ACC112 (cell line): ENCODE measurements around the gene SMYD5.

Source experiments
- H2AFZ ChIP-seq: fragments of 200-600 bp; sonication (generic); one replicate; pipeline ENCODE4 v1.6.0; 2017; ENCODE audit warnings: antibody characterized with exemption, low read length; ENCODE audit not compliant: unreplicated experiment
- H3K27ac ChIP-seq: fragments of 200-600 bp; sonication (generic); 2 replicates; pipeline ENCODE4 v1.5.1; 2014; ENCODE audit warnings: low read depth, mild to moderate bottlenecking, antibody characterized with exemption, low read length, moderate library complexity
- H3K27me3 ChIP-seq: fragments of 200-600 bp; sonication (generic); 2 replicates; pipeline ENCODE4 v1.6.1; 2014; ENCODE audit warnings: mild to moderate bottlenecking, antibody characterized with exemption, low read length, moderate library complexity, mixed read lengths; ENCODE audit not compliant: insufficient read depth
- H3K36me3 ChIP-seq: fragments of 200-600 bp; sonication (generic); 2 replicates; pipeline ENCODE4 v1.6.1; 2016; ENCODE audit warnings: mild to moderate bottlenecking, antibody characterized with exemption, low read length, moderate library complexity, mixed read lengths; ENCODE audit not compliant: insufficient read depth
- H3K4me1 ChIP-seq: fragments of 200-600 bp; sonication (generic); one replicate; pipeline ENCODE4 v1.6.1; 2016; ENCODE audit warnings: low read length, mixed read lengths; ENCODE audit not compliant: insufficient read depth, unreplicated experiment, control insufficient read depth
- H3K4me3 ChIP-seq: fragments of 200-600 bp; sonication (generic); 2 replicates; pipeline ENCODE4 v1.5.1; 2014; ENCODE audit warnings: mild to moderate bottlenecking, low read depth, low read length
- H3K79me2 ChIP-seq: fragments of 200-600 bp; sonication (generic); one replicate; pipeline ENCODE4 v1.6.0; 2016; ENCODE audit warnings: low read length; ENCODE audit not compliant: control insufficient read depth, unreplicated experiment, insufficient read depth

The SMYD5 gene

DNA sequence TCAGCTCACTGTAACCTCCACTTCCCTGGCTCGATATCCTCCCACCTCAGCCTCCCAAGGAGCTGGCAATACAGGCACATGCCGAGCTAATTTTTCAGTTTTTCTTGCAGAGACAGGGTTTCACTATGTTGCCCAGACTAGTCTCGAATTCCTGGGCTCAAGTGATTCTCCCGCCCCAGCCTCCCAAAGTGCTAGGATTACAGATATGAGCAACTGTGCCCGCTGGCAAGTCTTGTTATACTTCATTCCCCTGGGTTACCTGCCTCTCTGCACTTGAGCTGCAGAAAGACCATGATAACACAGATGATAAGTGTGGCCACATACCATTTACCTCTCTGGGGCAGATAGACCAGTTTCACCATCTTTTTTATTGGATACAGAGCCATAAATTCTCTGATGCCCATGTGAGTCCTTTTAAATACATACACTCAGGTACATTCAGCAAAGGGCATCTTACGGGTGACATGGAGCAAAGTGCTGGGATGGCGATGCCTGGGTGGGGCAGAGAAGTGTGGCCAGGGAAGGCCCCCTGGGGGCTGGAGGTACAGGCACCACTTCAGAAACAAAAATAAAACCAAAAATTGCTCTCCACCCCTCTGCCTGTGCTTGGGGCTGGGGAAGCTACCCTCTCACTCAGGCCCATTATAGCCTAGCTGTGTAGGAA, 40.4 kb downstream of the SMYD5 start:
- H3K36me3 ChIP-seq: peaks cover 16% of the 10 kb centered on the region
- H3K27ac ChIP-seq: no peak overlapping the region
- H3K4me3 ChIP-seq: no peak overlapping the region
- no peak overlapping the region for H2AFZ ChIP-seq
- no peaks in the 10 kb centered on the region for H3K4me1 ChIP-seq
- H3K79me2 ChIP-seq: no peaks in the 10 kb centered on the region
- H3K27me3 ChIP-seq: no peaks in the 10 kb centered on the region

DNA sequence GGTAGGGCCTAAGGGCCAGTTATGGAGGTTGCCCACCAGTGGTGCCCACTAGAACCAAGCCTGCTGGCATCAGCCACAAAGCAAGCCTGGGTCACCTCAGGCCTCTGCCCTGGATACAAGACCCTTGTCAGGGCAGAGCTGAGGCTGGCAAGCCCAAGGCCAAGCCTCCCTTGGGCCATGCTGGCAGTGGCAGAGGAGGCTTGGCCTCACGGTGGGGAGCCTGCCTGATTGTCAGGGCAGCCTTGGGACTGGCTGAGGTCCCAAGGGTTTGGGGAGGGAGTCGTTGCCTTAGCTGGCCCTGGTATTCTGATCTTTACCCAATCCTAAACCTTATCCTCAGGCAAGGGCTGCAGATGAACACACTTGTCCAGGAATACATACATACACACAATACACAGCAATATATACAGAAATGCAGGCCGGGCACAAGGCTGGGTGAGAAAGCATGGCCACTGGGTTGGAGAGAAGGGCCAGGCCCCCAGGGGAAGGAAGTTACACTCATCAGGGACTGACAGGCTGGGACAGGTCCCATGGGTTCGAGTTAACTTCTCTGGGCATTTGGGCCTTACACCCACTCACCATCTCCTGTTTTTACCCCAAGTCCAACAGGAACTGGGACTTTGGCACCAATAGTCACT, 41.1 kb downstream of the SMYD5 start:
- H3K27ac ChIP-seq: no peak overlapping the region
- no peaks in the 10 kb centered on the region for H3K4me1 ChIP-seq
- H2AFZ ChIP-seq: no peak overlapping the region
- H3K4me3 ChIP-seq: no peak overlapping the region
- H3K79me2 ChIP-seq: no peaks in the 10 kb centered on the region
- no peaks in the 10 kb centered on the region for H3K27me3 ChIP-seq
- H3K36me3 ChIP-seq: peaks cover 11% of the 10 kb centered on the region; the same call in 1 of the 2 replicates

DNA sequence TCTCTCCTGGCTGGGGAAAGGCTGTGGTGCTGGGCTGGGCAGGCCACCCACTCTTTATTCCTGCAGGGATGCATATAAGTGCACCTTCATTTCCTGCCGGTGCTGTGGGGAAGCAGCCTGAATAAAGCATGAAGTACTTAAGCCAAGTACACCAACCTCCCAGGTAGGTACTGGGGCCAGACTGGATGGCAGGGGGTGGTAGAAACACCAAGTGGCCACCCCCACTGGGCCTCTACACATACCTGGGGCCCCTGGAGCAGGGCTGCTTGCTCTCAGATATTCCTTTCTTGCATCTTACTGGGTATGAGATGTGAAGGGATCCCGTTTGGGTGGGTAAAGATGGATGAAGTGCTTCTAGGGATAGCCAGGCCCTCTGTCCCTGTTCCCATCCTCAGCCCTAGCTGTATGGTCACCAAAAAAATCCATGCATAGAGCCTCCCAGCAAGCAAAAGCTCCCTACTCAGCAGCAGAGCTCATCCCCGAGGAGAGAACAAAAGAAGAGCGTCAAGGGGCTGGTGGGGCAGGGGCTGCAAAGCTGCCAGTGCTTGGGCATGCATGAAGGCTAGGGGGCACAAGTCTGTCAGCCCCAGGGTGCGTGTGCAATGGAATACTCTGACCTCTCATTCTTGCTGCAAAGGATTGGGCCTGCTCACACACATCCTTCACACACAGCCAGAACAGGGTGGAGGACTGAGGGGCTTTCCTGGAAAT, 42.0 kb downstream of the SMYD5 start:
- H3K36me3 ChIP-seq: peaks cover 7% of the 10 kb centered on the region; the same call in 1 of the 2 replicates
- no peaks in the 10 kb centered on the region for H3K79me2 ChIP-seq
- H2AFZ ChIP-seq: no peak overlapping the region
- H3K4me3 ChIP-seq: no peak overlapping the region
- H3K27ac ChIP-seq: no peak overlapping the region
- H3K4me1 ChIP-seq: no peaks in the 10 kb centered on the region
- H3K27me3 ChIP-seq: no peaks in the 10 kb centered on the region

DNA sequence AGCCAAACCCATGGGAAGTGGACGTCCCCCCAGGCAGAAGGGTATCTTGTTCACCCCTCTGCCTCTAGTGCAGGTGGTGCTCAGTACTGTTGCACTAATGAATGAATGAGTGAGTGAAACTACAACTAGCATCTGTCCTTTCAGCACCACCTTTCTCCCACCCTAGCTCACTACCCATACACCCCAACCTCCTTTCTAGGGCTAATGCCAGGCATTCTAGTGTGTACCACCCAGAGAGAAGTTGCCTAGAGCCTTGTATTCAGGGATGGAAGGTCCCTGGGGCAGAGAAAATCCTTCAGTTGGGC, 42.5 kb downstream of the SMYD5 start:
- H3K4me1 ChIP-seq: no peaks in the 10 kb centered on the region
- no peak overlapping the region for H2AFZ ChIP-seq
- H3K27me3 ChIP-seq: no peaks in the 10 kb centered on the region
- peaks cover 7% of the 10 kb centered on the region; the same call in 1 of the 2 replicates for H3K36me3 ChIP-seq
- no peak overlapping the region for H3K4me3 ChIP-seq
- H3K27ac ChIP-seq: no peak overlapping the region
- H3K79me2 ChIP-seq: no peaks in the 10 kb centered on the region

DNA sequence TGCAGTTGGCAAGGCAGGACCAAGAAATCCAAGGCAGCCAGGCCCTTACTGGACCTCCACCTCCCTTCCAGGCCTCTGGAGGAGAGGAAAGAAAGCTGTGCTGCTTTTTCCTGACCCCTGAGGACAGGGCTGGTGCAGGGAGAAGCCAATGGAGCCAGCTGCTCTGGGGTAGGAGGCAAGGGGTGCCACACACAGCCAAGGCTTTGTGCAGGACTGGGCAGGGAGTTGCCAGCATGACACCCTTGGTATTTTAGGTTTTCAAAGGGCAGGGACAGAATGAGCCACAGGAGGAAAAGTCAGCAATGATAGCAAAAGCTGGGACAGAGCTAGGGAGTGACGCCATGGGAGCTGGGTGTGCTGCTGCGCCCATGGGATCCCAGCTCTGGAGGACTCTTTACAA, 43.0 kb downstream of the SMYD5 start:
- Histone ChIP-seq H3K4me1 (no peaks in the 10 kb centered on the region), H3K4me3 (no peak overlapping the region), H3K27me3 (no peaks in the 10 kb centered on the region), H2AFZ (no peak overlapping the region), H3K27ac (no peak overlapping the region), H3K79me2 (no peaks in the 10 kb centered on the region), H3K36me3 (peaks cover 7% of the 10 kb centered on the region; the same call in 1 of the 2 replicates)

DNA sequence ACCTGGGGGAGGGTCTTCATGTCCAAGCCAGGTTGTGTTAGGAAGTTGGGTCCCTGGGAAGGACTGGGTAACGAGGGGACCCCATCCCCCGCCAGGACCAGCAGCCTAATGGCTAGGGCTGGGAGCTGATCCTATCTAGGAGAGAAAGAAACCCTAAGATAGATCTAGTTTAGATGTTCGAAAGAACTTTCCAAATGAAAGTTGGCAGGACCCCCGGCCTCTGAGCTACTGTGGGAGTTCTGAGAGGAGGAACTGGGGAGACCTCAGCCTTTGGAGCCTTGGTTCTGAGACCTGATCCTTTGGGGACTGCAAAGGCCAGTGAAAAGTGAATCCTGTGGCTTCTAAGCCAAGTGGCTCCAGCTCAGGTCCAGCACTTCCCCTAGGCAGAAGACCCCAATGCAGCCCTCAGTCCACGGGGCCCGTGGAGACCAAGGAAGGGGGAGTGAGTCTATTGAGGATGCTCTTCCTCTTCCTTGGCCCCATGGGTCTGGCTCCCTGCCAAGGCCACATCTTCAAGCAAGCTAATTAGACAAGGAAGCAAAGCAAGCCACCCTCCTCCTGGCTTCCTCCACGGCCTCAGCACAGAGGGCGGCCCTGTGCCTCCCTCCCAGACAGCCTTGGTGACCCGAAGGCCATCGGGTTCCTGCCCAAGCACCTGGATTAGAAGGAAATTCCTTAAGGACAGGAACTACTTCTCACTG, 43.5 kb downstream of the SMYD5 start:
- peaks cover 7% of the 10 kb centered on the region; the same call in 1 of the 2 replicates for H3K36me3 ChIP-seq

DNA sequence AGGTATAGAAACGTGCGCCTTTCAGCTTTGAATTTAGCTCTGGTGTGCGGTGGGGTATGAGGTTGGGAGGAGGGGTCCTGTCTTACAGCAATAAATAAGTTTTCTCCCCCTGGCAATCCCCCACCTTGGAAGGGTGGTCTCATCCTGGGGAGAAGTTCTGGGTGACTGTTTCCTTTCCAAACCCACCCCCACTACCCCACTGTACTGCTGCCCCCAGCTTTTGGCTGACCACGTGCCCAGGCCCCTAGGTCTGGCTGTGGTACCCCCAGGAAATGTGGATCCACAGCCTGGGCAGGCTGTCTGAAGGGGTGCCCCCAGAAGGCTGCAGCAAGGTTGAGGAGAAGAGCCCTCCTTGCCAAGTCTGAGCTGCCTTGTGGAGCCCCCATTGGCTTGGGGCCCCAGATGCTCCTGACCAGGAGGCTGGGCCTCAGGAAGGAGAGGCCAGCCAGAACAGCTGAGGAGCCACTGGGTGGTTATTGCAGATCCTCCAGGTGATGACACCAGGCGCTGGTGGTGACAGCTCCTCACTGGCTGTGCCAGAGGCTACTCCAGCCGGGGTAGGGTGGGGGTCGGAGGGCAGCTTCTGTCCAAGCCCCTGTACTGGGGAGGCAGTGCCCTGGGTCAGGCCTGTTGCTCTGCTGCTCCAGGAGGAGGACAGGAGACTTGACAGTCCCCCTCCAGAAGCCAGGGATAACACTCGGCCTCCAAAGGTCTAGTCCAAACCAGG, 44.3 kb downstream of the SMYD5 start:
- Histone ChIP-seq H3K36me3 (peaks cover 7% of the 10 kb centered on the region; the same call in 1 of the 2 replicates), H3K4me3 (no peak overlapping the region), H3K27ac (no peak overlapping the region), H3K4me1 (no peaks in the 10 kb centered on the region), H3K79me2 (no peaks in the 10 kb centered on the region), H2AFZ (no peak overlapping the region), H3K27me3 (no peaks in the 10 kb centered on the region)

More for the DNA sequence above, 43.5 kb downstream of the SMYD5 start:
- H3K27me3 ChIP-seq: no peaks in the 10 kb centered on the region
- no peak overlapping the region for H2AFZ ChIP-seq
- H3K4me3 ChIP-seq: no peak overlapping the region
- H3K79me2 ChIP-seq: no peaks in the 10 kb centered on the region
- H3K27ac ChIP-seq: no peak overlapping the region
- no peaks in the 10 kb centered on the region for H3K4me1 ChIP-seq

DNA sequence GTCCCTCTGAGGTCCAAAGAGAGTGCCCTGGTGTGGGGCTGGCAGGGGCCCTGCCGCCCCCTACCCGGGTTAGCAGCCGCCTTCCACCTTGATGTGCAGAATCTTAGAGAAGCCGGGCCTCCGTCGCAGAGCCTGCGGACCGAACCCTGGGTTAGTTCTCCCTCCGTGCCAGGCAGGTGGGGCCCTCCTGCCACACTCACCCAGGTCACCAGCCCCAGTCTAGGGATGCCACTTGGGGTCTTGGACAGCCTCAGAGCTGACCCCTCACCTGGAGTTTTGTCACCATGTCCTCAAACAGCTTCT, 44.8 kb downstream of the SMYD5 start:
- Histone ChIP-seq H3K27ac (no peak overlapping the region), H2AFZ (no peak overlapping the region), H3K79me2 (no peaks in the 10 kb centered on the region), H3K36me3 (peaks cover 7% of the 10 kb centered on the region; the same call in 1 of the 2 replicates), H3K27me3 (no peaks in the 10 kb centered on the region), H3K4me1 (no peaks in the 10 kb centered on the region), H3K4me3 (no peak overlapping the region)

DNA sequence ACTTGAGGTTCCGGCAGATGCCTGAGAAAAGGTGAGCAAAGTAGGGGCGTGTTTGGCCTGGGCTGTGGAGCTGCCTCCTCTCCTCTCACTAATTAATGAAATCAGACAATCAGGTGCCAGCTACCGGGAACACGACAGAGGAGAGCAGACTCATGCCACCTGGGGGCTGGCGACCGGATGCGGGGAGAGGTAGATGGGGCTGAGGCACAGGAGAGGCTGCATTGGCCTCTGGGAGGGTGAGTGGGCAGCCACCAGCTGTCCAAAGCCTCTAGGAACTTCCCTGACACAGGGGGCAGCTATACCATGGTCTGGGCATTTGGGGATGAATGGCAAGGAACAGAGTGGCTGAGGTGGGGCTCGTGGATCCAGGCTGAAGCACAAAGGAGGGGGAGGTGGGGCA, 45.2 kb downstream of the SMYD5 start:
- Histone ChIP-seq H3K4me1 (no peaks in the 10 kb centered on the region), H3K27ac (no peak overlapping the region), H3K36me3 (peaks cover 4% of the 10 kb centered on the region; the same call in 1 of the 2 replicates), H2AFZ (no peak overlapping the region), H3K4me3 (no peak overlapping the region), H3K79me2 (no peaks in the 10 kb centered on the region), H3K27me3 (no peaks in the 10 kb centered on the region)

DNA sequence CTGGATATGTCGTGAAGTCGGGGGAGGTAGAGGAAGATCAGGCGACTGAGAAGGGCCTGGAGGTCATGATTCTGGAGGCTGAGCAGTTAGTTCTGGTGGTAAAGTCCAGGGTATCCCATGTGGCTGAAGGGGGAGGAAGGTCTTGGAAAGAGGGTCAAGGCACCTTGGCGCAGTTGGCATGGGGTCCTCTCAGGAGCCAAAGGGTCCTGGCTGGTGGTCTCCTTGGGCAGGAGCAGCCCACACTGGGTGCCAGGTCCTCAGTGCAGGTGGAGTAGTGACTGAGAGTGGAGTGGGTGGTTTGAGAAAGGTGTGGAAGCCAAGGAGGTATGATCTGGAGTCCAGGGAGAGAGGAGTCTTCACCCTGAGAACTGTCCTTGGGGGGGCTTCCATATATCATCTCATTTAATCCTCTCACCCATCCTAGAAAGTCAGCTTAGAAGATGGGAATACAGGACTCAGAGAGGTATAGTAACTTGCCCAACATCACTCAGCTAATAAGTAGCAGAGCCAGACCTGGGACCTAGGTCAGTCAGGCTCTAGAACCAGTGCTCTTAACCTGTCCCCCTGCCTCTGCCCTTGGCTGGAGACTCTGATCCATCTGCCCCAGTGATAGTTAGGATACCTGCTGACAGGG, 45.8 kb downstream of the SMYD5 start:
- Histone ChIP-seq H2AFZ (no peak overlapping the region), H3K79me2 (no peaks in the 10 kb centered on the region), H3K4me3 (no peak overlapping the region), H3K27ac (no peak overlapping the region), H3K27me3 (no peaks in the 10 kb centered on the region), H3K4me1 (no peaks in the 10 kb centered on the region), H3K36me3 (no peaks in the 10 kb centered on the region)
